Umbilical cord (tissue), 2 donors: ENCODE measurements around the gene PDCD2L. TPM values are rescaled to one million over a fixed set of nuclear protein-coding genes. Genes with fewer than 3 reads are reported as not detected.
"Not testable (repeated sequence)": the region's sequence is repeated elsewhere in the genome, so short reads cannot be mapped to it uniquely, and the experiment has no call there.

Experiments used
- DNase-seq: peaks from one replicate; pipeline ENCODE4 v3.0.0-alpha.2; 2015; ENCODE audit warnings: low spot score
- total RNA-seq: library from RNA; depleted of rRNA; stranded (reverse); fragments of >200 nt; gene quantifications from one replicate; pipeline ENCODE4 v1.2.3, GENCODE V29; 2014; ENCODE audit warnings: low replicate concordance; ENCODE audit not compliant: insufficient read depth

PDCD2L gene
- total RNA-seq, 1 donor from 2014 or later, result 2.9 TPM

- no peak for DNase-seq
Observed at GRCh38 chr19:34373601-34374288, 30.5 kb upstream of the PDCD2L start.

- no peak for DNase-seq
Observed at GRCh38 chr19:34375598-34375997, 28.6 kb upstream of the PDCD2L start.

- no peak for DNase-seq
Observed at GRCh38 chr19:34380639-34381241, 23.5 kb upstream of the PDCD2L start.

- no peak for DNase-seq
Observed at GRCh38 chr19:34381399-34382251, 22.6 kb upstream of the PDCD2L start.

- DNase-seq, result no peak
Observed at GRCh38 chr19:34382471-34382870, 21.7 kb upstream of the PDCD2L start.

GRCh38 chr19:34383599-34383998 lies 20.6 kb upstream of the PDCD2L start:
- no peak for DNase-seq

- no peak for DNase-seq
Observed at GRCh38 chr19:34386645-34387445, 17.4 kb upstream of the PDCD2L start.

- DNase-seq, result no peak
Observed at GRCh38 chr19:34387446-34387810, 16.8 kb upstream of the PDCD2L start.

GRCh38 chr19:34388745-34389144 lies 15.5 kb upstream of the PDCD2L start:
- not testable (repeated sequence) for DNase-seq

GRCh38 chr19:34391813-34392212 lies 12.4 kb upstream of the PDCD2L start:
- no peak for DNase-seq

- DNase-seq, result no peak
Observed at GRCh38 chr19:34393031-34393430, 11.2 kb upstream of the PDCD2L start.

GRCh38 chr19:34393629-34394028 lies 10.6 kb upstream of the PDCD2L start:
- DNase-seq, result no peak

GRCh38 chr19:34397853-34398252 lies 6.3 kb upstream of the PDCD2L start:
- DNase-seq, result no peak

GRCh38 chr19:34399886-34400285 lies 4.3 kb upstream of the PDCD2L start:
- no peak for DNase-seq

- DNase-seq, result not testable (repeated sequence)
Observed at GRCh38 chr19:34400844-34401243, 3.4 kb upstream of the PDCD2L start.

- DNase-seq, result no peak
Observed at GRCh38 chr19:34402074-34402600, 2.1 kb upstream of the PDCD2L start.

- DNase-seq, result no peak
Observed at GRCh38 chr19:34403784-34404108, 453 bp upstream of the PDCD2L start.

GRCh38 chr19:34405892-34406660 lies 1.9 kb downstream of the PDCD2L start:
- DNase-seq, result no peak

GRCh38 chr19:34408411-34408810 lies 4.2 kb downstream of the PDCD2L start:
- no peak for DNase-seq

GRCh38 chr19:34409189-34410164 lies 5.3 kb downstream of the PDCD2L start:
- DNase-seq, result no peak
